GM12865 (cell line): ENCODE measurements around the gene CDC42BPB.

Experiments
- DNase-seq: peaks from one replicate; pipeline ENCODE4 v3.0.0; 2010; ENCODE audit warnings: low read depth
- H3K4me3 ChIP-seq: 2 replicates; pipeline ENCODE4 v1.5.1; 2011; ENCODE audit warnings: mild to moderate bottlenecking, low read depth, low read length, control low read depth
- CTCF ChIP-seq: IDR thresholded peaks from 2 replicates; pipeline ENCODE4 v1.5.1; 2011; ENCODE audit warnings: low read length, control low read depth, low read depth, inconsistent platforms; ENCODE audit not compliant: insufficient read depth; ENCODE audit errors: missing control alignments

Gene CDC42BPB

GRCh38 chr14:103102689-103103260, 45.4 kb upstream of the CDC42BPB start:
- no peak overlapping the region for H3K4me3 ChIP-seq
- no peak for TF ChIP-seq CTCF
- DNase-seq = no peak

- TF ChIP-seq CTCF = no peak
- no peak overlapping the region for H3K4me3 ChIP-seq
- DNase-seq = no peak
Measured at GRCh38 chr14:103101963-103102688, 44.8 kb upstream of the CDC42BPB start.

GRCh38 chr14:103101257-103101962, 44.1 kb upstream of the CDC42BPB start:
- no peak overlapping the region for H3K4me3 ChIP-seq
- no peak for DNase-seq
- no peak for TF ChIP-seq CTCF

GRCh38 chr14:103100281-103101121, 43.2 kb upstream of the CDC42BPB start:
- TF ChIP-seq CTCF = no peak
- no peak overlapping the region for H3K4me3 ChIP-seq
- peak; percentile 74 for DNase-seq

- no peak for DNase-seq
- H3K4me3 ChIP-seq = no peak overlapping the region
Measured at GRCh38 chr14:103099733-103100280, 42.5 kb upstream of the CDC42BPB start.

More at GRCh38 chr14:103099733-103100280, 42.5 kb upstream of the CDC42BPB start:
- TF ChIP-seq CTCF = no peak
